GM18526 (cell line): Measurements from ENCODE around the gene ANXA5.

Experiments used
- POLR2A ChIP-seq: IDR thresholded peaks from 3 replicates; pipeline ENCODE4 v1.6.1; 2011; ENCODE audit not compliant: insufficient read length; ENCODE audit errors: extremely low read depth

ANXA5 gene

GRCh38 chr4:121721700-121722099, 24.9 kb upstream of the ANXA5 start:
- TF ChIP-seq POLR2A = no peak

GRCh38 chr4:121720109-121720508, 23.3 kb upstream of the ANXA5 start:
- TF ChIP-seq POLR2A = no peak

GRCh38 chr4:121717680-121718237, 21.0 kb upstream of the ANXA5 start:
- no peak for TF ChIP-seq POLR2A

GRCh38 chr4:121714548-121714947, 17.8 kb upstream of the ANXA5 start:
- TF ChIP-seq POLR2A = no peak

GRCh38 chr4:121712783-121713182, 16.0 kb upstream of the ANXA5 start:
- no peak for TF ChIP-seq POLR2A

GRCh38 chr4:121712001-121712651, 15.3 kb upstream of the ANXA5 start:
- no peak for TF ChIP-seq POLR2A

- TF ChIP-seq POLR2A = no peak
Measured at GRCh38 chr4:121711263-121712000, 14.7 kb upstream of the ANXA5 start.

GRCh38 chr4:121709766-121710405, 13.1 kb upstream of the ANXA5 start:
- no peak for TF ChIP-seq POLR2A

GRCh38 chr4:121707344-121707743, 10.6 kb upstream of the ANXA5 start:
- no peak for TF ChIP-seq POLR2A

- no peak for TF ChIP-seq POLR2A
Measured at GRCh38 chr4:121706595-121707021, 9.8 kb upstream of the ANXA5 start.

GRCh38 chr4:121705521-121705920, 8.7 kb upstream of the ANXA5 start:
- no peak for TF ChIP-seq POLR2A

- TF ChIP-seq POLR2A = no peak
Measured at GRCh38 chr4:121702136-121702535, 5.4 kb upstream of the ANXA5 start.

GRCh38 chr4:121701263-121701662, 4.5 kb upstream of the ANXA5 start:
- TF ChIP-seq POLR2A = no peak

- no peak for TF ChIP-seq POLR2A
Measured at GRCh38 chr4:121698236-121698671, 1.5 kb upstream of the ANXA5 start.

GRCh38 chr4:121697564-121697963, 784 bp upstream of the ANXA5 start:
- TF ChIP-seq POLR2A = no peak

GRCh38 chr4:121696170-121696580, 605 bp downstream of the ANXA5 start:
- no peak for TF ChIP-seq POLR2A
